OCI-LY1 (cell line): Measurements from ENCODE around the gene AP2A2.

ENCODE experiments used
- H2AFZ ChIP-seq: fragments of 200-600 bp; sonication (generic), shearing (Covaris generic); 2 replicates; pipeline ENCODE4 v1.6.0; 2014; ENCODE audit warnings: antibody characterized with exemption, mild to moderate bottlenecking, low read length
- H3F3A ChIP-seq: fragments of 200-600 bp; sonication (generic), shearing (Covaris generic); 2 replicates; pipeline ENCODE4 v1.6.0; 2014; ENCODE audit warnings: mild to moderate bottlenecking, antibody characterized with exemption, low read length, moderate library complexity; ENCODE audit not compliant: insufficient read depth
- H3K27ac ChIP-seq: fragments of 200-600 bp; sonication (generic); 2 replicates; pipeline ENCODE4 v1.5.1; 2014; ENCODE audit warnings: low read length, mixed run types, mild to moderate bottlenecking, low read depth; ENCODE audit not compliant: poor library complexity, severe bottlenecking
- H3K27me3 ChIP-seq: fragments of 200-600 bp; sonication (generic); 2 replicates; pipeline ENCODE4 v1.6.0; 2014; ENCODE audit warnings: antibody characterized with exemption, mild to moderate bottlenecking, low read length, moderate library complexity; ENCODE audit not compliant: insufficient read depth
- H3K36me3 ChIP-seq: fragments of 200-600 bp; sonication (generic); 2 replicates; pipeline ENCODE4 v1.6.1; 2014; ENCODE audit warnings: mild to moderate bottlenecking, antibody characterized with exemption, low read length, moderate library complexity, mixed read lengths; ENCODE audit not compliant: insufficient read depth
- H3K4me1 ChIP-seq: fragments of 200-600 bp; sonication (generic); 2 replicates; pipeline ENCODE4 v1.5.1; 2014; ENCODE audit warnings: mild to moderate bottlenecking, low read length, moderate library complexity; ENCODE audit not compliant: insufficient read depth, severe bottlenecking
- H3K4me2 ChIP-seq: fragments of 200-600 bp; sonication (generic), shearing (Covaris generic); 2 replicates; pipeline ENCODE4 v1.6.1; 2014; ENCODE audit warnings: low read length
- H3K4me3 ChIP-seq: fragments of 200-600 bp; sonication (generic); 2 replicates; pipeline ENCODE4 v1.5.1; 2014; ENCODE audit warnings: low read length, low read depth, mild to moderate bottlenecking, mixed read lengths; ENCODE audit not compliant: poor library complexity, severe bottlenecking
- H3K79me2 ChIP-seq: fragments of 200-600 bp; shearing (Covaris generic); 2 replicates; pipeline ENCODE4 v1.6.1; 2016; ENCODE audit warnings: mixed run types, low read length, mixed read lengths; ENCODE audit not compliant: insufficient read depth
- H3K9ac ChIP-seq: fragments of 200-600 bp; sonication (generic), shearing (Covaris generic); 2 replicates; pipeline ENCODE4 v1.6.1; 2014; ENCODE audit warnings: mild to moderate bottlenecking, low read length, mixed read lengths
- H3K9me2 ChIP-seq: fragments of 200-600 bp; sonication (generic), shearing (Covaris generic); 2 replicates; pipeline ENCODE4 v1.6.1; 2014; ENCODE audit warnings: low read depth, mild to moderate bottlenecking, low read length, mixed read lengths
- H3K9me3 ChIP-seq: fragments of 200-600 bp; shearing (Covaris generic); 2 replicates; pipeline ENCODE4 v1.6.1; 2014; ENCODE audit warnings: low read length, mixed read lengths
- H4K20me1 ChIP-seq: fragments of 200-600 bp; sonication (generic), shearing (Covaris generic); 2 replicates; pipeline ENCODE4 v1.6.0; 2016; ENCODE audit warnings: mild to moderate bottlenecking, low read length; ENCODE audit not compliant: insufficient read depth
- CTCF ChIP-seq: fragments of 200-600 bp; sonication (generic), shearing (Covaris generic); IDR thresholded peaks from 2 replicates; pipeline ENCODE4 v1.5.1; 2017; ENCODE audit warnings: mild to moderate bottlenecking, antibody characterized with exemption, low read length, moderate library complexity, mixed read lengths
- EZH2 ChIP-seq: fragments of 200-600 bp; sonication (generic), shearing (Covaris generic); IDR thresholded peaks from 2 replicates; pipeline ENCODE4 v1.8.0; 2017; ENCODE audit warnings: borderline replicate concordance, mixed run types, mild to moderate bottlenecking, antibody characterized with exemption, low read length, moderate library complexity, mixed read lengths

The AP2A2 gene

GRCh38 chr11:944711-945470 lies 19.2 kb downstream of the AP2A2 start:
- H3K36me3 ChIP-seq = peaks cover 20% of the 10 kb centered on the region
- peaks cover 12% of the 10 kb centered on the region for H3K4me1 ChIP-seq
- peaks cover 19% of the 10 kb centered on the region for H3K79me2 ChIP-seq
- H3K27me3 ChIP-seq = no peaks in the 10 kb centered on the region
- no peak overlapping the region for H3K27ac ChIP-seq
- H3K9ac ChIP-seq = no peak overlapping the region
- H3K9me3 ChIP-seq = peaks cover 3% of the 10 kb centered on the region; the same call in 1 of the 2 replicates
- H3K9me2 ChIP-seq = no peaks in the 10 kb centered on the region
- TF ChIP-seq CTCF = peak; percentile 11; the same call in 1 of the 2 replicates
- no peak for TF ChIP-seq EZH2
- H3K4me2 ChIP-seq = no peak overlapping the region
- H4K20me1 ChIP-seq = no peaks in the 10 kb centered on the region
- no peak overlapping the region for H2AFZ ChIP-seq
- no peak overlapping the region for H3K4me3 ChIP-seq
- H3F3A ChIP-seq = no peaks in the 10 kb centered on the region

- Histone ChIP-seq H3K36me3 (peaks cover 22% of the 10 kb centered on the region), H4K20me1 (no peaks in the 10 kb centered on the region), H3K27me3 (no peaks in the 10 kb centered on the region), H3K9ac (no peak overlapping the region), H3F3A (no peaks in the 10 kb centered on the region), H3K27ac (no peak overlapping the region), H3K4me1 (peaks cover under 1% of the 10 kb centered on the region), H3K4me2 (no peak overlapping the region), H3K79me2 (peaks cover 9% of the 10 kb centered on the region), H3K9me3 (peaks cover 3% of the 10 kb centered on the region; the same call in 1 of the 2 replicates), H2AFZ (no peak overlapping the region), H3K9me2 (no peaks in the 10 kb centered on the region), H3K4me3 (no peak overlapping the region)
- TF ChIP-seq CTCF (no peak), EZH2 (no peak)
Observed at GRCh38 chr11:945986-946385, 20.3 kb downstream of the AP2A2 start.

GRCh38 chr11:947744-948143 lies 22.1 kb downstream of the AP2A2 start:
- Histone ChIP-seq H4K20me1 (no peaks in the 10 kb centered on the region), H3K36me3 (peaks cover 22% of the 10 kb centered on the region), H2AFZ (no peak overlapping the region)

More at GRCh38 chr11:947744-948143, 22.1 kb downstream of the AP2A2 start:
- TF ChIP-seq CTCF (no peak), EZH2 (no peak)
- H3F3A ChIP-seq = no peaks in the 10 kb centered on the region
- no peak overlapping the region for H3K4me2 ChIP-seq
- no peaks in the 10 kb centered on the region for H3K4me1 ChIP-seq
- no peak overlapping the region for H3K4me3 ChIP-seq
- H3K27ac ChIP-seq = no peak overlapping the region
- no peaks in the 10 kb centered on the region for H3K27me3 ChIP-seq
- H3K79me2 ChIP-seq = no peaks in the 10 kb centered on the region
- H3K9me3 ChIP-seq = peaks cover 3% of the 10 kb centered on the region; the same call in 1 of the 2 replicates
- no peak overlapping the region for H3K9ac ChIP-seq
- H3K9me2 ChIP-seq = no peaks in the 10 kb centered on the region
